AG04450 (cell line): ENCODE results near the gene PBOV1. TPM values are rescaled to one million over a fixed set of nuclear protein-coding genes. Genes with fewer than 3 reads are reported as not detected.

ENCODE experiments used
- CTCF ChIA-PET: fragments of 300-600, 350-600 bp; formaldehyde crosslinking; extraction: SDS; loops from one replicate; lab custom pipeline; 2022; ENCODE audit warnings: antibody characterized with exemption, inconsistent platforms; lab: Charles Lee
- POLR2A ChIA-PET: fragments of 350-600 bp; formaldehyde crosslinking; extraction: SDS; loops from one replicate; lab custom pipeline; 2021; ENCODE audit warnings: antibody characterized with exemption, inconsistent platforms; lab: Yijun Ruan, JAX
- DNase-seq: peaks from one replicate; pipeline ENCODE4 v3.0.0-alpha.2; 2011; ENCODE audit warnings: low read depth, low spot score
- H3K27ac ChIP-seq: one replicate; pipeline ENCODE4 v1.5.1; 2012; ENCODE audit warnings: low read depth, low read length, control low read depth
- H3K27me3 ChIP-seq: one replicate; pipeline ENCODE4 v1.6.0; 2012; ENCODE audit warnings: low read length; ENCODE audit not compliant: control insufficient read depth, insufficient read depth
- H3K4me3 ChIP-seq: 2 replicates; pipeline ENCODE4 v1.5.1; 2011; ENCODE audit warnings: mild to moderate bottlenecking, low read depth, low read length, control low read depth
- H3K9me3 ChIP-seq: 2 replicates; pipeline ENCODE4 v1.5.1; 2012; ENCODE audit warnings: low read length; ENCODE audit not compliant: control insufficient read depth, insufficient read depth
- polyA plus RNA-seq: library from polyadenylated mRNA; depleted of rRNA; stranded (reverse); fragments of >200 nt; gene quantifications from 2 replicates; pipeline ENCODE4 v1.2.3, GENCODE V29; 2011
- TF ChIP-seq, protein P1 (sequence below): IDR thresholded peaks from 2 replicates; pipeline ENCODE4 v1.5.1; 2011; ENCODE audit warnings: low read depth, low read length, control low read depth, inconsistent platforms

The PBOV1 gene
- polyA plus RNA-seq, 1 experiment, result not detected

DNA sequence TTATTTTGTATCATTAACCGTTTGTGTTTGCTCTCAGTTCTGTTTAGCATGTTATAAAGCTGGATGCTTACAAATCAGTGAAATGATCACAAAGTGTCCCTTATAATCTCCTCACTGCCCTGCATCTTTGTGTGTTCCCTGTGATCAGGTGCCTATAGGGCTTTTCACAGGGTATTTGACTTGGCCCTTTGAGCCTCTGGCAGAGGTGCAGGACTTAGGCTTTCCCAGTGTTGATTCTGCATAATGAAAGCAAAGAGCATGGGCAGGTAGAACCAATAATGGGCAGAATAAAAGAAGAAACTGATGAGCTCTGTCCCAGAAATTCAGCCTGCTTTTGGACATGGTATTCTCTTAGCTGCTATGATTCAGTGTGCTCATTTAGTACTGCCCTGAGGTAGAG, 16.9 kb upstream of the PBOV1 start:
- peaks cover 2% of the 10 kb centered on the region for H3K27me3 ChIP-seq
- ChIA-PET CTCF (interaction anchor here (0.5 to 0.6 kb wide), 2 partner anchors 39 to 457 kb away, joined by 3 to 7 read pairs; no protein-coding TSS in a partner anchor), POLR2A (no interaction called here)
- no peak for DNase-seq
- TF ChIP-seq, protein P1, sequence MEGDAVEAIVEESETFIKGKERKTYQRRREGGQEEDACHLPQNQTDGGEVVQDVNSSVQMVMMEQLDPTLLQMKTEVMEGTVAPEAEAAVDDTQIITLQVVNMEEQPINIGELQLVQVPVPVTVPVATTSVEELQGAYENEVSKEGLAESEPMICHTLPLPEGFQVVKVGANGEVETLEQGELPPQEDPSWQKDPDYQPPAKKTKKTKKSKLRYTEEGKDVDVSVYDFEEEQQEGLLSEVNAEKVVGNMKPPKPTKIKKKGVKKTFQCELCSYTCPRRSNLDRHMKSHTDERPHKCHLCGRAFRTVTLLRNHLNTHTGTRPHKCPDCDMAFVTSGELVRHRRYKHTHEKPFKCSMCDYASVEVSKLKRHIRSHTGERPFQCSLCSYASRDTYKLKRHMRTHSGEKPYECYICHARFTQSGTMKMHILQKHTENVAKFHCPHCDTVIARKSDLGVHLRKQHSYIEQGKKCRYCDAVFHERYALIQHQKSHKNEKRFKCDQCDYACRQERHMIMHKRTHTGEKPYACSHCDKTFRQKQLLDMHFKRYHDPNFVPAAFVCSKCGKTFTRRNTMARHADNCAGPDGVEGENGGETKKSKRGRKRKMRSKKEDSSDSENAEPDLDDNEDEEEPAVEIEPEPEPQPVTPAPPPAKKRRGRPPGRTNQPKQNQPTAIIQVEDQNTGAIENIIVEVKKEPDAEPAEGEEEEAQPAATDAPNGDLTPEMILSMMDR, result no peak
- H3K9me3 ChIP-seq, result no peaks in the 10 kb centered on the region
- no peak overlapping the region for H3K27ac ChIP-seq
- H3K4me3 ChIP-seq, result no peak overlapping the region

DNA sequence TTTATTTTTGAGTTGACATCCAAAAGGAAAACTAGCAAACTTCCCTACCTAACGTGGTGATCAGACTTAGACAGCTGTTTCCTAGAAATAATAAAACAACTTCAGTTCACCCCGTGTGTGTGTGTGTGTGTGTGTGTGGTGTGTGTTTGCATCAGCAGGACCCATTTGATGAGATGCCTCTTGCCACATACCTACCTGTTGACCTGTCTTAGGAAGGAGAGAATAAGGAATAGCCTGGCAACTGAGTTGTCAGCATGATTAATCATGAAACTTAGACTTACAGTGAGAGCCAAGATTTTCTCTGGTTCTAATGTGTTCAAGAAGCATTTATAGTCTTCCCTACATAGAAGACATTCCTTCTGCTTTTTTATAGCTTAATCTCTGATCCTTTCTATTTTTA, 16.1 kb upstream of the PBOV1 start:
- Histone ChIP-seq H3K27me3 (peaks cover 4% of the 10 kb centered on the region), H3K4me3 (no peak overlapping the region), H3K9me3 (no peaks in the 10 kb centered on the region), H3K27ac (no peak overlapping the region)
- ChIA-PET CTCF (interaction anchor here (0.5 to 1.0 kb wide), 2 partner anchors 23 to 40 kb away, joined by 3 to 7 read pairs; no protein-coding TSS in a partner anchor), POLR2A (no interaction called here)
- no peak for DNase-seq
- TF ChIP-seq, protein P1, result no peak

GRCh38 chr6:138231381-138231886, 13.1 kb upstream of the PBOV1 start:
- TF ChIP-seq, protein P1, result no peak
- Histone ChIP-seq H3K9me3 (no peaks in the 10 kb centered on the region), H3K27ac (no peak overlapping the region), H3K4me3 (no peak overlapping the region), H3K27me3 (peaks cover 6% of the 10 kb centered on the region)
- DNase-seq, result no peak
- CTCF ChIA-PET, result no interaction called here
- POLR2A ChIA-PET, result no interaction called here

DNA sequence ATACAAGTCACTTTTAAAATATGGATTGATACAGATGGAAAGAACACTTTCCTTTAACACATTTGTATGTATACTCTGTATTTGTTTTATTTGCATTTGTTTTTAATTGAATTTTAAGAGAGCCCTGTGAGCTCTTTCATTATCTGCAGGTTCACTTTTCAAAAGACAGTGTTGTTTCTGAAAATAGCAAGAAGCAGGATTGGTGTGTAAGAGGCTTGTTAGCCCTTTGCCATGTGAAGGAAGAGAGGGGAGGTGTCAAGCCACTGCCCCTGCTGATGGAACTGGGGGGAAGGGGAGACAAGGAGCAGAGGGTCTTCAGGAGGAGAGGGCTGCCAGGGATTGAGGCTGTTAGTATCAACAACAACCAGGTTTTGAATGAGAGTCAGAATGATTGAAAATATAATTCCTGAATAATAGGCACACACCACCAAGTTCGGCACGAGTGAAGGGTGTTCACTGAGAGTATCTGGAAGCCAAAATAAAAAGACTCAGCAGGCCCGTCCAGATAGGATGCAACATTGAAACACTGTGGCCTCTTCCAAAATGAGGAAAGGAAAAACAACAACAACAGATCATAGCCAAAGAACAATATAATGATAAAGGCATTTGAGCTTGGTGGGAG, 12.6 kb upstream of the PBOV1 start:
- no peaks in the 10 kb centered on the region for H3K9me3 ChIP-seq
- TF ChIP-seq, protein P1, result no peak
- H3K4me3 ChIP-seq, result no peak overlapping the region
- ChIA-PET CTCF (no interaction called here), POLR2A (no interaction called here)
- DNase-seq, result no peak
- H3K27ac ChIP-seq, result no peak overlapping the region
- H3K27me3 ChIP-seq, result peaks cover 6% of the 10 kb centered on the region

DNA sequence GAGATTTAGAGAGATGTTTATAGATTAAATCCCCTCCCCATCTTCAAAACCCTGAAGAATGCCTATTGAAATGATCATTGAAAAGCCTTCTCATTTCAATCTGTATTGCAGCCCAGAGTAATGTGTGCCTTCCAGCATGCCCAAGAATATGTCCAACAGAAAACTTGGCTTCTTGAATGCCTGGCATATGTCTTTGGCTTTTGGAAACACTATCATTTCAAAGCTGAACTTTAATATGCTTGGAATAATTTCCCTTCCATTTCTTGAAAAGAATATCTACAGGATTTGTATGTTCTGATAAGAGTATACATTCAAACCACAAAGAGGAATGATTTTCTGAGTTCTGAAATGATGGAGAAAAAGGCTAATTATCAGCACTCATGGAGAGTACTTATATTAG, 11.9 kb upstream of the PBOV1 start:
- TF ChIP-seq, protein P1, result no peak
- H3K27ac ChIP-seq, result no peak overlapping the region
- H3K9me3 ChIP-seq, result no peaks in the 10 kb centered on the region
- no peak overlapping the region for H3K4me3 ChIP-seq
- ChIA-PET POLR2A (no interaction called here), CTCF (no interaction called here)
- H3K27me3 ChIP-seq, result peaks cover 6% of the 10 kb centered on the region
- no peak for DNase-seq
